Activated T-helper 2 cell treated with anti-CD3 and anti-CD28 coated beads, Interferon-gamma antibody, Interleukin-2, Interleukin-4, amounts not matched to agents 10 μg/mL and 5 μg/mL and 100 μg/mL, durations not matched to agents 14 hours and 24 hours and 36 hours (primary cell): ENCODE measurements around the gene TAPBPL. TPM values are rescaled to one million over a fixed set of nuclear protein-coding genes. Genes with fewer than 3 reads are reported as not detected.

Experiments used
- DNase-seq: peaks from one replicate; pipeline ENCODE4 v3.0.0; 2021; ENCODE audit warnings: low spot score
- H3K27ac Mint-ChIP-seq: one replicate; pipeline ENCODE4 v1.8.0; 2021; ENCODE audit warnings: mixed read lengths
- H3K27me3 Mint-ChIP-seq: one replicate; pipeline ENCODE4 v1.8.0; 2021; ENCODE audit warnings: low read depth, mixed read lengths
- H3K36me3 Mint-ChIP-seq: one replicate; pipeline ENCODE4 v1.8.0; 2021; ENCODE audit warnings: low read depth, mixed read lengths
- H3K4me1 Mint-ChIP-seq: one replicate; pipeline ENCODE4 v1.8.0; 2021; ENCODE audit warnings: low read depth, mixed read lengths
- H3K4me3 Mint-ChIP-seq: one replicate; pipeline ENCODE4 v1.8.0; 2021; ENCODE audit warnings: low read depth, mild to moderate bottlenecking, moderate library complexity, mixed read lengths
- H3K9me3 Mint-ChIP-seq: one replicate; pipeline ENCODE4 v1.8.0; 2021; ENCODE audit warnings: mixed read lengths
- intact Hi-C: fragments of 100-400 bp; cut with micrococcal nuclease; formaldehyde crosslinking; loops from one replicate; pipeline ENCODE4 v1.15.1; 2023
- total RNA-seq: library from RNA; stranded (reverse); gene quantifications from 2 replicates; pipeline ENCODE4 v1.2.3, GENCODE V29; 2022

Gene TAPBPL
- total RNA-seq, 1 donor from 2014 or later = 37.4 TPM

DNA sequence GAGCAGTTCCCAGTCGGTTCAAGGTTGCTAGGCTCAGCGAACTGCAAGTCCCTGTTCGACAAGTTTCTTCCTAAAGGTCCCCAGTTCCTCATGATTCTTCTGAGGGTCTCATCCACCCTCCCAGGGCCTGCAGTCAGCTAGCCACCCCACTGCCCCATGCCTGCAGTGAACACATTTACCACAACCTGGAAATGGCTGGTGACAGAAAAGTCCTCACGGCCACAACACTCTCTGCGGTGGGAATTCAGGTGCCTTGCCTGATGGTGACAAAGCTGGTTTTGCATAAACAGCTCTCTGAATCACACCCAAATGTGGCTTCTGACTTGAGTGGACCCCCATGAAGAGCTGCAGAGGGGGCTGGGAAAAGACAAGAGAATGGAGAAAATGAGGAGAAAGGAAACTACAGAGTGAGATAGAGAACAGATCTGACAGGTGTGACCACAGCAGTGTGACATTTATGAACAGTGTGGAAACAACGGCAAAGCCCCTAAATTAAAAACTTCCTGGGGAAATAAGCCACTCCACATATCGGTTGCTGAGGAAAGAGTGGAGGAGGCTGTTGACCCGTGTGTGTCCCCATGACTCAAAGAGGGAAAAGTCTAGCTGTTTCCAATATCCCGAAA is 8.4 kb upstream of the TAPBPL start:
- DNase-seq = no peak
- Mint-ChIP-seq H3K4me1 (peaks cover 59% of the 10 kb centered on the region), H3K9me3 (no peaks in the 10 kb centered on the region), H3K36me3 (peaks cover 27% of the 10 kb centered on the region), H3K4me3 (peak overlapping the region; percentile 65), H3K27me3 (no peaks in the 10 kb centered on the region), H3K27ac (peak overlapping the region; percentile 91)
- intact Hi-C loops = loop anchor here (1.0 kb wide), 2 partner anchors 8 to 16 kb away; no protein-coding TSS in a partner anchor

DNA sequence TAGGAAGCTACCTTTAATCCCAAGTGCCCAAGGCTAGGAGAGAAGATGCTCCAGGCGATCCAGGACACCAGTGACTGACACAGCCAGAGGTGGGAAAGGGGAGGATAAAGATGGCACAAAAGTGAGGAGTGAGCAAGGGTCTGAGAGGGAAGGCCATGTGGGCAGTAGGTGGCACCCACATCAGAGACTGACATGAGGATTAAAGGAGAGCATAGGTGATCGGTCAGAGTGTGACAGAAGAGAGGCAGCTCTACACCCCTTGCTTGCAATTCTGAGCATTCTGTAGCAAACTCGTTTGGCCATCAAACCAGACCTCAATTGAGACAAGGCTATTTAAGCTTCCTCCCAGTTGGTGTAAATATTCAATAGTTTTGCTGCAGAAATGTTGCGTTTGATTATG is 7.8 kb upstream of the TAPBPL start:
- no peak for DNase-seq
- Mint-ChIP-seq H3K4me1 (peaks cover 56% of the 10 kb centered on the region), H3K4me3 (peak overlapping the region; percentile 65), H3K36me3 (peaks cover 27% of the 10 kb centered on the region), H3K27ac (peak overlapping the region; percentile 91), H3K27me3 (no peaks in the 10 kb centered on the region), H3K9me3 (no peaks in the 10 kb centered on the region)
- intact Hi-C loops = loop anchor here (2.0 kb wide), 1 partner anchor 19 kb away; no protein-coding TSS in a partner anchor

DNA sequence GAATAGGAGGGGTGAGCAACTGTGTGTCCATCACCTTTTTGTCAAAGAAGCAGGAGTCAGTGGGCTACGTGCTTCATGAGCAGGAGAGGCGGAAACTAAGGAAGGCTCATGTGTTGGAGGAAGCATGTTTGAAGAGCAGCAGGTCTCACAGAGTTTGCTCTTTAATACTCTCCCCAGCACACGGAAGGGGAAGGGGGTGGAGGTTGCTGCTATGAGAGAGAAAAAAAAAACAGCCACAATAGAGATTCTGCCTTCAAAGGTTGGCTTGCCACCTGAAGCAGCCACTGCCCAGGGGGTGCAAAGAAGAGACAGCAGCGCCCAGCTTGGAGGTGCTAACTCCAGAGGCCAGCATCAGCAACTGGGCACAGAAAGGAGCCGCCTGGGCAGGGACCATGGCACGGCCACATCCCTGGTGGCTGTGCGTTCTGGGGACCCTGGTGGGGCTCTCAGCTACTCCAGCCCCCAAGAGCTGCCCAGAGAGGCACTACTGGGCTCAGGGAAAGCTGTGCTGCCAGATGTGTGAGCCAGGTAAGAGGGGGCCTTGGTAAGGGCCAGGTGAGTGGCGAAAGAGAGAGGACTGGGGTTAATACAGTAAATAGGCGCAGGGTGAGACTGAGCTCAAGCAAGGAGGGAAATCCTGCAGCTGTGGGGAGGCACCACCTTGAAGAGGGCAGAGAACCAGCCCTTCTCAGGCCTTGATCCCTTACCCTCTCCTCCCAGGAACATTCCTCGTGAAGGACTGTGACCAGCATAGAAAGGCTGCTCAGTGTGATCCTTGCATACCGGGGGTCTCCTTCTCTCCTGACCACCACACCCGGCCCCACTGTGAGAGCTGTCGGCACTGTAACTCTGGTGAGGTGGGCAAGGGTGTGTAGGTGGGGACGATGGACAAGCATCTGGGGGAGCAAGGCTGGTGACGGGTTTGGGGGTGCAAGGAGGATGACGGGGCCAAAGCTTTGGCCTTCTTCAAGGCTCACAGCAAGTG is 6.8 kb upstream of the TAPBPL start, which contains the start of gene CD27:
TSS of gene CD27 (plus strand) at position 252 of the 985 bp plus-strand sequence. CDS start at position 393, 141 bp downstream.
- Mint-ChIP-seq H3K4me3 (peak within 1 kb of the TSS; percentile 87), H3K27ac (peak within 1 kb of the TSS; percentile 91), H3K36me3 (peaks cover 27% of the 10 kb centered on the region), H3K4me1 (peaks cover 56% of the 10 kb centered on the region), H3K9me3 (no peaks in the 10 kb centered on the region), H3K27me3 (no peaks in the 10 kb centered on the region)
- intact Hi-C loops = loop anchor here (2.0 kb wide), 1 partner anchor 18 kb away; no protein-coding TSS in a partner anchor
- DNase-seq = no peak

GRCh38 chr12:6450091-6450868 is 1.6 kb upstream of the TAPBPL start:
- Mint-ChIP-seq H3K4me1 (peaks cover 60% of the 10 kb centered on the region), H3K9me3 (no peaks in the 10 kb centered on the region), H3K27ac (peak overlapping the region; percentile 92), H3K36me3 (peaks cover 65% of the 10 kb centered on the region), H3K4me3 (peak overlapping the region; percentile 92), H3K27me3 (no peaks in the 10 kb centered on the region)
- intact Hi-C loops = no loop called here
- DNase-seq = no peak

GRCh38 chr12:6450869-6451347 is 934 bp upstream of the TAPBPL start:
- Mint-ChIP-seq H3K4me3 (peak overlapping the region; percentile 92), H3K4me1 (peaks cover 58% of the 10 kb centered on the region), H3K27me3 (no peaks in the 10 kb centered on the region), H3K27ac (peak overlapping the region; percentile 92), H3K36me3 (peaks cover 65% of the 10 kb centered on the region), H3K9me3 (no peaks in the 10 kb centered on the region)
- intact Hi-C loops = loop anchor here (1.0 kb wide), 1 partner anchor 8 kb away; no protein-coding TSS in a partner anchor
- DNase-seq = no peak

- peaks cover 53% of the 10 kb centered on the region for H3K4me1 Mint-ChIP-seq
- peaks cover 68% of the 10 kb centered on the region for H3K36me3 Mint-ChIP-seq
These were observed 552 bp downstream of the TAPBPL start for GRCh38 chr12:6452245-6452943.

GRCh38 chr12:6452944-6453630 is 1.2 kb downstream of the TAPBPL start:
- Mint-ChIP-seq H3K27ac (peak overlapping the region; percentile 92), H3K36me3 (peaks cover 66% of the 10 kb centered on the region), H3K9me3 (no peaks in the 10 kb centered on the region), H3K4me3 (peak overlapping the region; percentile 92), H3K4me1 (peaks cover 48% of the 10 kb centered on the region), H3K27me3 (no peaks in the 10 kb centered on the region)
- intact Hi-C loops = loop anchor here (1.0 to 2.0 kb wide), 4 partner anchors 9 to 40 kb away; partner anchors contain the start of gene MRPL51
- DNase-seq = no peak

More at GRCh38 chr12:6452245-6452943, 552 bp downstream of the TAPBPL start:
- Mint-ChIP-seq H3K9me3 (no peaks in the 10 kb centered on the region), H3K27me3 (no peaks in the 10 kb centered on the region), H3K27ac (peak overlapping the region; percentile 92), H3K4me3 (peak overlapping the region; percentile 92)
- intact Hi-C loops = loop anchor here (1.0 to 2.0 kb wide), 4 partner anchors 10 to 41 kb away; partner anchors contain the start of gene MRPL51
- DNase-seq = no peak

DNA sequence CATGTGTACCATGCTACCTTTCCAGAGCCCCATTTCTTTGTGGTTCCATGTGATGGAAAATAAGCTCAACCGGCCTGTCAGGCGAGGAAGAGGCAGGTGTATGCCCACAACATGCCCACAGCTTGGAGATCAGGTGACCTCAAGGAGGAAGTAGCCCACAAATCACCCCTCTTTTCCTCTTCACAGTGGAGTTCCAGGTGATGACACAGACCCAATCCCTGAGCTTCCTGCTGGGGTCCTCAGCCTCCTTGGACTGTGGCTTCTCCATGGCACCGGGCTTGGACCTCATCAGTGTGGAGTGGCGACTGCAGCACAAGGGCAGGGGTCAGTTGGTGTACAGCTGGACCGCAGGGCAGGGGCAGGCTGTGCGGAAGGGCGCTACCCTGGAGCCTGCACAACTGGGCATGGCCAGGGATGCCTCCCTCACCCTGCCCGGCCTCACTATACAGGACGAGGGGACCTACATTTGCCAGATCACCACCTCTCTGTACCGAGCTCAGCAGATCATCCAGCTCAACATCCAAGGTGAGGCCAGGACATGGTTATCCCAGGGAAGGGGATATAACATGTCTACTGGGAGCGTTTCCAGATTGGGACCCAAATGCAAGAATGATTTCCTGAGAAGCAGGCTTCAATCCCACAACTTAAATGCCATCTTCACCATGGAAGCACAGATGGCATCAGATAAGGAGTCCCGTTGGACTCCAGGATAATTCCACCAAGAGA is 5.5 kb downstream of the TAPBPL start:
- Mint-ChIP-seq H3K9me3 (no peaks in the 10 kb centered on the region), H3K27ac (peak overlapping the region; percentile 35), H3K36me3 (peaks cover 92% of the 10 kb centered on the region), H3K27me3 (no peaks in the 10 kb centered on the region), H3K4me3 (no peak overlapping the region), H3K4me1 (peaks cover 59% of the 10 kb centered on the region)
- DNase-seq = no peak
- intact Hi-C loops = no loop called here

- Mint-ChIP-seq H3K9me3 (no peaks in the 10 kb centered on the region), H3K36me3 (peaks cover 92% of the 10 kb centered on the region), H3K27me3 (no peaks in the 10 kb centered on the region), H3K4me1 (peaks cover 61% of the 10 kb centered on the region), H3K4me3 (no peak overlapping the region), H3K27ac (peak overlapping the region; percentile 56)
- DNase-seq = no peak
- intact Hi-C loops = no loop called here
These were observed 6.6 kb downstream of the TAPBPL start for GRCh38 chr12:6458281-6459003.

DNA sequence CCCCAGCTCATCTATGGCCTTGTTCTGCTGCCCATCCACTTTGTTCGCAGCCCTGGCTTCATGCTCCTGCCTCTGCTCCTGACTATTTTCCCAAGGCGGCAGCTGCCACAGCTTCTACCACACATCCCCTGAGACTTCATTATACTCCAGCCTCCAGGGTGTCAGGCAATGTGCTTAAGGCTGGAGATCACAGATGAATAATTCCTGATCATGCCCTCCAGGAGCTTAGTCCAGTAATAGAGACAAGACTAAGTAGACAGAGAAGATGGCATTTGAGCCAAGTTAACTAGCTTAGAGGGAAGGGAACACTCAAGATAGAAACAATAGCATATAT is 7.1 kb downstream of the TAPBPL start:
- peaks cover 92% of the 10 kb centered on the region for H3K36me3 Mint-ChIP-seq
- peaks cover 63% of the 10 kb centered on the region for H3K4me1 Mint-ChIP-seq
- peak overlapping the region; percentile 56 for H3K27ac Mint-ChIP-seq
- no peaks in the 10 kb centered on the region for H3K27me3 Mint-ChIP-seq
- no peak overlapping the region for H3K4me3 Mint-ChIP-seq
- intact Hi-C loops = no loop called here
- DNase-seq = no peak
- no peaks in the 10 kb centered on the region for H3K9me3 Mint-ChIP-seq
